Muscle layer of colon (tissue), 2 donors: ENCODE data around the gene ATP7B.

Experiments
- H3K27ac ChIP-seq: one replicate; pipeline ENCODE4 v1.7.0; 2013; ENCODE audit warnings: low read depth, mild to moderate bottlenecking, low read length, moderate library complexity
- H3K27me3 ChIP-seq, 2 donors: one replicate each; pipeline ENCODE4 v1.7.0; 2013; ENCODE audit warnings: low read length in 2 of 2, mild to moderate bottlenecking in 2 of 2; ENCODE audit not compliant: insufficient read depth in 2 of 2, control insufficient read depth in 1 of 2
- H3K36me3 ChIP-seq: one replicate; pipeline ENCODE4 v1.7.0; 2013; ENCODE audit warnings: mild to moderate bottlenecking, low read length; ENCODE audit not compliant: insufficient read depth
- H3K4me1 ChIP-seq: one replicate; pipeline ENCODE4 v1.7.0; 2013; ENCODE audit warnings: mild to moderate bottlenecking, low read length; ENCODE audit not compliant: insufficient read depth
- H3K4me3 ChIP-seq, 2 donors: one replicate each; pipeline ENCODE4 v1.7.0; 2013; ENCODE audit warnings: low read length in 2 of 2, low read depth in 1 of 2, mild to moderate bottlenecking in 1 of 2, moderate library complexity in 1 of 2
- H3K9ac ChIP-seq: one replicate; pipeline ENCODE4 v1.7.0; 2013; ENCODE audit warnings: low read length
- H3K9me3 ChIP-seq: one replicate; pipeline ENCODE4 v1.7.0; 2013; ENCODE audit warnings: mild to moderate bottlenecking, low read length
- donor health status: abdominal sarcoma.
- donor health status: Adenocarcinoma of cecum.

Gene ATP7B

GRCh38 chr13:52026246-52026626 lies 15.0 kb upstream of the ATP7B start:
- H3K4me1 ChIP-seq: no peaks in the 10 kb centered on the region
- H3K4me3 ChIP-seq: no peak overlapping the region
- H3K9ac ChIP-seq: no peak overlapping the region
- H3K27ac ChIP-seq: no peak overlapping the region
- H3K36me3 ChIP-seq: peaks cover 29% of the 10 kb centered on the region
- H3K9me3 ChIP-seq: no peaks in the 10 kb centered on the region
- no peaks in the 10 kb centered on the region for H3K27me3 ChIP-seq

GRCh38 chr13:52025475-52026245 lies 14.4 kb upstream of the ATP7B start:
- Histone ChIP-seq H3K36me3 (peaks cover 32% of the 10 kb centered on the region), H3K27ac (no peak overlapping the region), H3K9me3 (no peaks in the 10 kb centered on the region), H3K4me3 (no peak overlapping the region), H3K27me3 (no peaks in the 10 kb centered on the region), H3K4me1 (no peaks in the 10 kb centered on the region), H3K9ac (no peak overlapping the region)

GRCh38 chr13:52024481-52024880 lies 13.2 kb upstream of the ATP7B start, which contains the start of gene UTP14C:
Gene UTP14C (plus strand): TSS chr13:52024691. CDS start chr13:52028805, 4,114 bp downstream.
- Histone ChIP-seq H3K9ac (no peak within 1 kb of the TSS), H3K36me3 (peaks cover 40% of the 10 kb centered on the region), H3K4me3 (no peak within 1 kb of the TSS), H3K4me1 (no peaks in the 10 kb centered on the region), H3K27me3 (no peaks in the 10 kb centered on the region), H3K27ac (no peak within 1 kb of the TSS), H3K9me3 (no peaks in the 10 kb centered on the region)

- Histone ChIP-seq H3K27me3 (no peaks in the 10 kb centered on the region), H3K27ac (no peak overlapping the region), H3K4me3 (no peak overlapping the region), H3K4me1 (no peaks in the 10 kb centered on the region), H3K9ac (no peak overlapping the region), H3K36me3 (peaks cover 48% of the 10 kb centered on the region), H3K9me3 (no peaks in the 10 kb centered on the region)
Observed at GRCh38 chr13:52022356-52022755, 11.1 kb upstream of the ATP7B start.

- no peaks in the 10 kb centered on the region for H3K4me1 ChIP-seq
- no peaks in the 10 kb centered on the region for H3K9me3 ChIP-seq
- no peak overlapping the region for H3K4me3 ChIP-seq
- H3K9ac ChIP-seq: no peak overlapping the region
- no peaks in the 10 kb centered on the region for H3K27me3 ChIP-seq
- no peak overlapping the region for H3K27ac ChIP-seq
- peaks cover 38% of the 10 kb centered on the region for H3K36me3 ChIP-seq
Observed at GRCh38 chr13:52020191-52020590, 8.9 kb upstream of the ATP7B start.

GRCh38 chr13:52016296-52016695 lies 5.0 kb upstream of the ATP7B start:
- no peak overlapping the region for H3K9ac ChIP-seq
- H3K36me3 ChIP-seq: peaks cover 19% of the 10 kb centered on the region
- no peaks in the 10 kb centered on the region for H3K9me3 ChIP-seq
- no peak overlapping the region for H3K27ac ChIP-seq
- H3K27me3 ChIP-seq: no peaks in the 10 kb centered on the region
- peaks cover 9% of the 10 kb centered on the region for H3K4me1 ChIP-seq
- H3K4me3 ChIP-seq: no peak overlapping the region

- Histone ChIP-seq H3K27me3 (no peaks in the 10 kb centered on the region), H3K9me3 (no peaks in the 10 kb centered on the region), H3K27ac (peak overlapping the region; percentile 40), H3K36me3 (no peaks in the 10 kb centered on the region), H3K9ac (peak overlapping the region; percentile 78), H3K4me1 (peaks cover 24% of the 10 kb centered on the region), H3K4me3 (peak overlapping the region; percentile 90 to 99)
Observed at GRCh38 chr13:52012512-52012836, 1.2 kb upstream of the ATP7B start.

GRCh38 chr13:52011632-52012511 lies 622 bp upstream of the ATP7B start, which contains the start of gene ALG11:
Gene ALG11 (plus strand): TSS chr13:52012398. CDS start chr13:52012419, 21 bp downstream.
- H3K4me3 ChIP-seq: peak within 1 kb of the TSS; percentile 90 to 99
- peak within 1 kb of the TSS; percentile 78 for H3K9ac ChIP-seq
- H3K4me1 ChIP-seq: peaks cover 24% of the 10 kb centered on the region
- no peaks in the 10 kb centered on the region for H3K36me3 ChIP-seq
- H3K27ac ChIP-seq: peak within 1 kb of the TSS; percentile 70
- H3K27me3 ChIP-seq: no peaks in the 10 kb centered on the region
- no peaks in the 10 kb centered on the region for H3K9me3 ChIP-seq

GRCh38 chr13:52009946-52010345 lies 1.3 kb downstream of the ATP7B start:
- H3K9me3 ChIP-seq: no peaks in the 10 kb centered on the region
- H3K36me3 ChIP-seq: no peaks in the 10 kb centered on the region
- no peak overlapping the region for H3K27ac ChIP-seq
- no peak overlapping the region for H3K9ac ChIP-seq
- H3K4me3 ChIP-seq: peak overlapping the region in 1 of 2 donors; percentile 22
- no peaks in the 10 kb centered on the region for H3K27me3 ChIP-seq
- peaks cover 24% of the 10 kb centered on the region for H3K4me1 ChIP-seq

- Histone ChIP-seq H3K27ac (no peak overlapping the region), H3K9me3 (no peaks in the 10 kb centered on the region), H3K9ac (no peak overlapping the region), H3K27me3 (no peaks in the 10 kb centered on the region), H3K4me3 (no peak overlapping the region), H3K36me3 (no peaks in the 10 kb centered on the region), H3K4me1 (peaks cover 15% of the 10 kb centered on the region)
Observed at GRCh38 chr13:52006523-52007245, 4.6 kb downstream of the ATP7B start.

GRCh38 chr13:52005841-52006522 lies 5.3 kb downstream of the ATP7B start:
- H3K27me3 ChIP-seq: no peaks in the 10 kb centered on the region
- no peak overlapping the region for H3K27ac ChIP-seq
- no peaks in the 10 kb centered on the region for H3K36me3 ChIP-seq
- H3K4me1 ChIP-seq: peaks cover 12% of the 10 kb centered on the region
- H3K9me3 ChIP-seq: no peaks in the 10 kb centered on the region
- no peak overlapping the region for H3K9ac ChIP-seq
- H3K4me3 ChIP-seq: no peak overlapping the region
